HepG2 (cell line): ENCODE results near the gene PRRT1. TPM values are rescaled to one million over a fixed set of nuclear protein-coding genes. Genes with fewer than 3 reads are reported as not detected.

ENCODE experiments used
- ETV5 ChIP-seq: IDR thresholded peaks from 2 replicates; pipeline ENCODE4 v1.6.1; 2018; ENCODE audit warnings: missing biosample characterization, missing genetic modification reagents, inconsistent platforms, borderline replicate concordance
- HNRNPK ChIP-seq: fragments of 200-400 bp; formaldehyde crosslinking; IDR thresholded peaks from 2 replicates; pipeline ENCODE4 v1.6.1; 2018; ENCODE audit warnings: low read length, low read depth, moderate library complexity, mild to moderate bottlenecking; ENCODE audit not compliant: poor library complexity, severe bottlenecking
- MATR3 ChIP-seq: sonication (generic); formaldehyde crosslinking; IDR thresholded peaks from 2 replicates; pipeline ENCODE4 v1.4.0; 2020; ENCODE audit warnings: missing genetic modification reagents
- MYC ChIP-seq: sonication (generic); formaldehyde crosslinking; IDR thresholded peaks from 2 replicates; pipeline ENCODE4 v1.9.0; 2021; ENCODE audit warnings: missing genetic modification reagents, borderline replicate concordance
- PHF8 ChIP-seq: sonication (generic); formaldehyde crosslinking; IDR thresholded peaks from 2 replicates; pipeline ENCODE4 v1.5.0; 2020; ENCODE audit warnings: missing genetic modification reagents
- SMYD3 ChIP-seq: sonication (generic); formaldehyde crosslinking; IDR thresholded peaks from 2 replicates; pipeline ENCODE4 v1.8.1; 2023; ENCODE audit warnings: mild to moderate bottlenecking, missing genetic modification reagents
- TFE3 ChIP-seq: IDR thresholded peaks from 2 replicates; pipeline ENCODE4 v1.6.1; 2016
- ZFP37 ChIP-seq: sonication (generic); formaldehyde crosslinking; IDR thresholded peaks from 2 replicates; pipeline ENCODE4 v1.4.0; 2020; ENCODE audit warnings: missing genetic modification reagents, borderline replicate concordance
- ZNF264 ChIP-seq: sonication (generic); formaldehyde crosslinking; IDR thresholded peaks from 2 replicates; pipeline ENCODE4 v1.4.0; 2020; ENCODE audit warnings: missing genetic modification reagents
- polyA plus RNA-seq, 8 experiments: library from polyadenylated mRNA; depleted of rRNA in 3 of 8; stranded (reverse) in 7 of 8; unstranded in 1 of 8; fragments of >200 nt; fragmentation: Illumina TruSeq in 4 of 8; extraction: Trizol in 4 of 8; gene quantifications; 2 replicates each; pipeline versions ENCODE4 v1.2.1 to v1.2.3, GENCODE V29; 2011 to 2016; ENCODE audit warnings: low read depth in 4 of 8, missing spikeins in 1 of 8, mixed read lengths in 1 of 8; ENCODE audit not compliant: insufficient read depth in 1 of 8
- total RNA-seq, 5 experiments: library from RNA; depleted of rRNA; stranded (reverse); fragments of >200 nt; fragmentation: Illumina TruSeq; extraction: Trizol; gene quantifications; 2 replicates each; pipeline ENCODE4 v1.2.3, GENCODE V29; 2016; ENCODE audit warnings: low read depth in 1 of 5
- TF ChIP-seq, protein P1 (sequence below): IDR thresholded peaks from 2 replicates; pipeline ENCODE4 v1.4.0; 2020; ENCODE audit warnings: mild to moderate bottlenecking, missing genetic modification reagents
- TF ChIP-seq, protein P2 (sequence below): sonication (generic); formaldehyde crosslinking; IDR thresholded peaks from 2 replicates; pipeline ENCODE4; 2020; ENCODE audit warnings: missing genetic modification reagents, mild to moderate bottlenecking, borderline replicate concordance
- TF ChIP-seq, protein P3 (sequence below): sonication (generic); formaldehyde crosslinking; conservative IDR thresholded peaks from 2 replicates; pipeline ENCODE4 v1.8.1; 2023; ENCODE audit warnings: missing genetic modification reagents

Gene PRRT1
- total and polyA plus RNA-seq, 2 of the 13 experiments (the other 11 are each of a cell fraction or from before 2014, with no cell fraction given) = 0.64 to 1.4 TPM

DNA sequence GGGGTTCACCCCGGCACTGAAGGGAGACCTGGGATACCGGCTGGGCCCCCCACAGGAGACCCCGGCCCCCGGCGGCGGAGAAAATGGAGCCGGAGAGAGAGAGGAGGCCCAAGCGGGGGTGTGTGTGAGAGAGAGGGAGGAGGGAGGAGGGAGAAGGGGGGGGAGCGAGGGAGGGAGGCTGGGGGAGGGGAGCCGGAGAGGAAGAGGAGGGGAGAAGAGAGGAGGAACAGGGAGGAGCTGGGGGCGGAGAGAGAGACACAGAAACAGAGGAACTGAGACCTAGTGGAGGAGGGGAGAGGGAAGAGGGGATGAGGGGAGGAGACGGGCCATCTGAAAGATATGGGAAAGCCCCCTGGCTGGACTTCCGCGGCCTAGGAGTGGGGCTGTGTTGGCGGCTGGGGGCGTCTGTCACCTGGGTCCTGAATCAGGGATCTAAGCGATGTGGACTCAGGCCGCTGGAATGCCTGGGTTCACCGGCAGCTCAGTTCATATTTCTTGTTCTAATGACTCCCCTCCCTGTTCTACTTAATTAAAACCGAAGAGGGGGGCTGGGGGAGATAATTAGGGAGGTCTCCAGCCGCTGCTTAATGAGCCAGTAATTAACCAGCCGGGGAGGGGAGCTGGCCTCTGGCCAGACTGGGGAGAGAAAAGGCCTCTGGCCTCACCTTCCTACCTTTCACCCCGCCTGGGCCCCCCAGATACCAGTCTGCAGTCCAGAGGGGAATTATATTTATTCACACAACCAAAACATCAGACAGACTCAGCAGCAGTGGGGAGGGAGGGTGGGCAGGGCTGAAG, 38.5 kb upstream of the PRRT1 start, which contains the start of gene PBX2 (continued):
- TF ChIP-seq, protein P1, sequence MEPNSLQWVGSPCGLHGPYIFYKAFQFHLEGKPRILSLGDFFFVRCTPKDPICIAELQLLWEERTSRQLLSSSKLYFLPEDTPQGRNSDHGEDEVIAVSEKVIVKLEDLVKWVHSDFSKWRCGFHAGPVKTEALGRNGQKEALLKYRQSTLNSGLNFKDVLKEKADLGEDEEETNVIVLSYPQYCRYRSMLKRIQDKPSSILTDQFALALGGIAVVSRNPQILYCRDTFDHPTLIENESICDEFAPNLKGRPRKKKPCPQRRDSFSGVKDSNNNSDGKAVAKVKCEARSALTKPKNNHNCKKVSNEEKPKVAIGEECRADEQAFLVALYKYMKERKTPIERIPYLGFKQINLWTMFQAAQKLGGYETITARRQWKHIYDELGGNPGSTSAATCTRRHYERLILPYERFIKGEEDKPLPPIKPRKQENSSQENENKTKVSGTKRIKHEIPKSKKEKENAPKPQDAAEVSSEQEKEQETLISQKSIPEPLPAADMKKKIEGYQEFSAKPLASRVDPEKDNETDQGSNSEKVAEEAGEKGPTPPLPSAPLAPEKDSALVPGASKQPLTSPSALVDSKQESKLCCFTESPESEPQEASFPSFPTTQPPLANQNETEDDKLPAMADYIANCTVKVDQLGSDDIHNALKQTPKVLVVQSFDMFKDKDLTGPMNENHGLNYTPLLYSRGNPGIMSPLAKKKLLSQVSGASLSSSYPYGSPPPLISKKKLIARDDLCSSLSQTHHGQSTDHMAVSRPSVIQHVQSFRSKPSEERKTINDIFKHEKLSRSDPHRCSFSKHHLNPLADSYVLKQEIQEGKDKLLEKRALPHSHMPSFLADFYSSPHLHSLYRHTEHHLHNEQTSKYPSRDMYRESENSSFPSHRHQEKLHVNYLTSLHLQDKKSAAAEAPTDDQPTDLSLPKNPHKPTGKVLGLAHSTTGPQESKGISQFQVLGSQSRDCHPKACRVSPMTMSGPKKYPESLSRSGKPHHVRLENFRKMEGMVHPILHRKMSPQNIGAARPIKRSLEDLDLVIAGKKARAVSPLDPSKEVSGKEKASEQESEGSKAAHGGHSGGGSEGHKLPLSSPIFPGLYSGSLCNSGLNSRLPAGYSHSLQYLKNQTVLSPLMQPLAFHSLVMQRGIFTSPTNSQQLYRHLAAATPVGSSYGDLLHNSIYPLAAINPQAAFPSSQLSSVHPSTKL (CRISPR knock-in tag) = peak; percentile 33; the same call in 1 of the 2 replicates
- 0 out of 2 replicates have a peak, but pooled peaks have one; percentile 33 for TF ChIP-seq PHF8 (CRISPR knock-in tag)
- no peak for TF ChIP-seq ZNF264 (CRISPR knock-in tag)
- 0 out of 2 replicates have a peak, but pooled peaks have one; percentile 36 for TF ChIP-seq SMYD3 (CRISPR knock-in tag)
- peak; percentile 43; the same call in 1 of the 2 replicates for TF ChIP-seq ETV5 (CRISPR knock-in tag)
- TF ChIP-seq, protein P2, sequence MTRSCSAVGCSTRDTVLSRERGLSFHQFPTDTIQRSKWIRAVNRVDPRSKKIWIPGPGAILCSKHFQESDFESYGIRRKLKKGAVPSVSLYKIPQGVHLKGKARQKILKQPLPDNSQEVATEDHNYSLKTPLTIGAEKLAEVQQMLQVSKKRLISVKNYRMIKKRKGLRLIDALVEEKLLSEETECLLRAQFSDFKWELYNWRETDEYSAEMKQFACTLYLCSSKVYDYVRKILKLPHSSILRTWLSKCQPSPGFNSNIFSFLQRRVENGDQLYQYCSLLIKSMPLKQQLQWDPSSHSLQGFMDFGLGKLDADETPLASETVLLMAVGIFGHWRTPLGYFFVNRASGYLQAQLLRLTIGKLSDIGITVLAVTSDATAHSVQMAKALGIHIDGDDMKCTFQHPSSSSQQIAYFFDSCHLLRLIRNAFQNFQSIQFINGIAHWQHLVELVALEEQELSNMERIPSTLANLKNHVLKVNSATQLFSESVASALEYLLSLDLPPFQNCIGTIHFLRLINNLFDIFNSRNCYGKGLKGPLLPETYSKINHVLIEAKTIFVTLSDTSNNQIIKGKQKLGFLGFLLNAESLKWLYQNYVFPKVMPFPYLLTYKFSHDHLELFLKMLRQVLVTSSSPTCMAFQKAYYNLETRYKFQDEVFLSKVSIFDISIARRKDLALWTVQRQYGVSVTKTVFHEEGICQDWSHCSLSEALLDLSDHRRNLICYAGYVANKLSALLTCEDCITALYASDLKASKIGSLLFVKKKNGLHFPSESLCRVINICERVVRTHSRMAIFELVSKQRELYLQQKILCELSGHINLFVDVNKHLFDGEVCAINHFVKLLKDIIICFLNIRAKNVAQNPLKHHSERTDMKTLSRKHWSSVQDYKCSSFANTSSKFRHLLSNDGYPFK (CRISPR knock-in tag) = peak; percentile 30; the same call in 1 of the 2 replicates
- peak; percentile 87 for TF ChIP-seq HNRNPK
- 0 out of 2 replicates have a peak, but pooled peaks have one; percentile 19 for TF ChIP-seq ZFP37 (CRISPR knock-in tag)
- TF ChIP-seq, protein P3, sequence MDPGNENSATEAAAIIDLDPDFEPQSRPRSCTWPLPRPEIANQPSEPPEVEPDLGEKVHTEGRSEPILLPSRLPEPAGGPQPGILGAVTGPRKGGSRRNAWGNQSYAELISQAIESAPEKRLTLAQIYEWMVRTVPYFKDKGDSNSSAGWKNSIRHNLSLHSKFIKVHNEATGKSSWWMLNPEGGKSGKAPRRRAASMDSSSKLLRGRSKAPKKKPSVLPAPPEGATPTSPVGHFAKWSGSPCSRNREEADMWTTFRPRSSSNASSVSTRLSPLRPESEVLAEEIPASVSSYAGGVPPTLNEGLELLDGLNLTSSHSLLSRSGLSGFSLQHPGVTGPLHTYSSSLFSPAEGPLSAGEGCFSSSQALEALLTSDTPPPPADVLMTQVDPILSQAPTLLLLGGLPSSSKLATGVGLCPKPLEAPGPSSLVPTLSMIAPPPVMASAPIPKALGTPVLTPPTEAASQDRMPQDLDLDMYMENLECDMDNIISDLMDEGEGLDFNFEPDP = no peak
- TF ChIP-seq MYC = peak; percentile 41; the same call in 1 of the 2 replicates
- TF ChIP-seq TFE3 (CRISPR knock-in tag) = 0 out of 2 replicates have a peak, but pooled peaks have one; percentile 24
- TF ChIP-seq MATR3 = no peak
